HepG2 (cell line): ENCODE results near the gene ZNF541. TPM values are rescaled to one million over a fixed set of nuclear protein-coding genes. Genes with fewer than 3 reads are reported as not detected.

Experiments
- ARNT2 ChIP-seq: sonication (generic); formaldehyde crosslinking; IDR thresholded peaks from 2 replicates; pipeline ENCODE4 v1.8.0; 2022; ENCODE audit warnings: mild to moderate bottlenecking, low read depth, missing genetic modification reagents, moderate library complexity
- ATF6 ChIP-seq: sonication (generic); formaldehyde crosslinking; conservative IDR thresholded peaks from 2 replicates; pipeline ENCODE4 v1.4.0; 2020; ENCODE audit warnings: missing genetic modification reagents
- GABPB1 ChIP-seq: IDR thresholded peaks from 2 replicates; pipeline ENCODE4 v1.6.1; 2016; ENCODE audit warnings: mild to moderate bottlenecking, missing genetic modification reagents, moderate library complexity, missing compliant biosample characterization
- GATA4 ChIP-seq: sonication (generic); IDR thresholded peaks from 2 replicates; pipeline ENCODE4 v1.6.1; 2016; ENCODE audit warnings: antibody characterized with exemption, low read depth, borderline replicate concordance
- IRF2 ChIP-seq: IDR thresholded peaks from 2 replicates; pipeline ENCODE4 v1.6.1; 2018; ENCODE audit warnings: missing genetic modification reagents, missing compliant biosample characterization
- ISX ChIP-seq: sonication (generic); formaldehyde crosslinking; conservative IDR thresholded peaks from 2 replicates; pipeline ENCODE4 v1.5.0; 2020; ENCODE audit warnings: missing genetic modification reagents
- KDM4B ChIP-seq: sonication (generic); formaldehyde crosslinking; IDR thresholded peaks from 2 replicates; pipeline ENCODE4 v1.4.0; 2020; ENCODE audit warnings: missing genetic modification reagents
- MTA3 ChIP-seq: sonication (generic); formaldehyde crosslinking; IDR thresholded peaks from 2 replicates; pipeline ENCODE4 v1.4.0; 2020; ENCODE audit warnings: missing genetic modification reagents
- MYC ChIP-seq: sonication (generic); formaldehyde crosslinking; IDR thresholded peaks from 2 replicates; pipeline ENCODE4 v1.9.0; 2021; ENCODE audit warnings: missing genetic modification reagents, borderline replicate concordance
- NFIC ChIP-seq: IDR thresholded peaks from 2 replicates; pipeline ENCODE4 v1.6.1; 2012; ENCODE audit warnings: mild to moderate bottlenecking, low read length, inconsistent platforms
- SALL2 ChIP-seq: sonication (generic); formaldehyde crosslinking; IDR thresholded peaks from 2 replicates; pipeline ENCODE4 v1.8.1; 2023; ENCODE audit warnings: mild to moderate bottlenecking, missing genetic modification reagents, inconsistent platforms
- XBP1 ChIP-seq: sonication (generic); formaldehyde crosslinking; IDR thresholded peaks from 2 replicates; pipeline ENCODE4 v1.5.0; 2020; ENCODE audit warnings: missing genetic modification reagents
- ZFP90 ChIP-seq: sonication (generic); formaldehyde crosslinking; IDR thresholded peaks from 2 replicates; pipeline ENCODE4 v1.8.0; 2022; ENCODE audit warnings: missing genetic modification reagents, mild to moderate bottlenecking, inconsistent platforms, borderline replicate concordance
- ZFYVE20 ChIP-seq: sonication (generic); formaldehyde crosslinking; IDR thresholded peaks from 2 replicates; pipeline ENCODE4 v1.8.0; 2023; ENCODE audit warnings: low read depth, mild to moderate bottlenecking, moderate library complexity, missing genetic modification reagents, borderline replicate concordance
- ZNF572 ChIP-seq: sonication (generic); formaldehyde crosslinking; IDR thresholded peaks from 2 replicates; pipeline ENCODE4 v1.5.1; 2020; ENCODE audit warnings: mild to moderate bottlenecking, missing genetic modification reagents
- ZNF646 ChIP-seq: sonication (generic); formaldehyde crosslinking; IDR thresholded peaks from 2 replicates; pipeline ENCODE4 v1.9.0; 2021; ENCODE audit warnings: mild to moderate bottlenecking, missing genetic modification reagents
- polyA plus RNA-seq, 8 experiments: library from polyadenylated mRNA; depleted of rRNA in 3 of 8; stranded (reverse) in 7 of 8; unstranded in 1 of 8; fragments of >200 nt; fragmentation: Illumina TruSeq in 4 of 8; extraction: Trizol in 4 of 8; gene quantifications; 2 replicates each; pipeline versions ENCODE4 v1.2.1 to v1.2.3, GENCODE V29; 2011 to 2016; ENCODE audit warnings: low read depth in 4 of 8, missing spikeins in 1 of 8, mixed read lengths in 1 of 8; ENCODE audit not compliant: insufficient read depth in 1 of 8
- total RNA-seq, 5 experiments: library from RNA; depleted of rRNA; stranded (reverse); fragments of >200 nt; fragmentation: Illumina TruSeq; extraction: Trizol; gene quantifications; 2 replicates each; pipeline ENCODE4 v1.2.3, GENCODE V29; 2016; ENCODE audit warnings: low read depth in 1 of 5
- TF ChIP-seq, protein P1 (sequence below): sonication (generic); formaldehyde crosslinking; IDR thresholded peaks from 2 replicates; pipeline ENCODE4 v1.5.0; 2020; ENCODE audit warnings: missing genetic modification reagents, mild to moderate bottlenecking, borderline replicate concordance
- TF ChIP-seq, protein P2 (sequence below): sonication (generic); formaldehyde crosslinking; conservative IDR thresholded peaks from 2 replicates; pipeline ENCODE4 v1.8.0; 2022; ENCODE audit warnings: mild to moderate bottlenecking, moderate library complexity, missing genetic modification reagents

The ZNF541 gene
- total and polyA plus RNA-seq, 2 of the 13 experiments (the other 11 are each of a cell fraction or from before 2014, with no cell fraction given), result 0.03 to 0.04 TPM

GRCh38 chr19:47609906-47610894 is 37.3 kb upstream of the ZNF541 start (continued):
- TF ChIP-seq XBP1 (CRISPR knock-in tag) (no peak), MTA3 (CRISPR knock-in tag) (no peak), ATF6 (CRISPR knock-in tag) (no peak), ISX (no peak), GABPB1 (CRISPR knock-in tag) (peak; percentile 62; the same call in 1 of the 2 replicates), KDM4B (CRISPR knock-in tag) (no peak), IRF2 (CRISPR knock-in tag) (no peak), ARNT2 (no peak), ZFP90 (no peak; the same call in 1 of the 2 replicates), MYC (CRISPR knock-in tag) (peak; percentile 28; the same call in 1 of the 2 replicates), NFIC (no peak), GATA4 (no peak), ZNF572 (no peak), SALL2 (CRISPR knock-in tag) (peak; percentile 74; the same call in 1 of the 2 replicates), ZNF646 (CRISPR knock-in tag) (no peak), ZFYVE20 (CRISPR knock-in tag) (no peak)
- TF ChIP-seq, protein P1, sequence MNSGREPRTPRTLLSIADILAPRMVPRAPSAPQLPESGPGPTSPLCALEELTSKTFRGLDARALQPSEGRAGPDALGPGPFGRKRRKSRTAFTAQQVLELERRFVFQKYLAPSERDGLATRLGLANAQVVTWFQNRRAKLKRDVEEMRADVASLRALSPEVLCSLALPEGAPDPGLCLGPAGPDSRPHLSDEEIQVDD (CRISPR knock-in tag), result no peak
- TF ChIP-seq, protein P2, sequence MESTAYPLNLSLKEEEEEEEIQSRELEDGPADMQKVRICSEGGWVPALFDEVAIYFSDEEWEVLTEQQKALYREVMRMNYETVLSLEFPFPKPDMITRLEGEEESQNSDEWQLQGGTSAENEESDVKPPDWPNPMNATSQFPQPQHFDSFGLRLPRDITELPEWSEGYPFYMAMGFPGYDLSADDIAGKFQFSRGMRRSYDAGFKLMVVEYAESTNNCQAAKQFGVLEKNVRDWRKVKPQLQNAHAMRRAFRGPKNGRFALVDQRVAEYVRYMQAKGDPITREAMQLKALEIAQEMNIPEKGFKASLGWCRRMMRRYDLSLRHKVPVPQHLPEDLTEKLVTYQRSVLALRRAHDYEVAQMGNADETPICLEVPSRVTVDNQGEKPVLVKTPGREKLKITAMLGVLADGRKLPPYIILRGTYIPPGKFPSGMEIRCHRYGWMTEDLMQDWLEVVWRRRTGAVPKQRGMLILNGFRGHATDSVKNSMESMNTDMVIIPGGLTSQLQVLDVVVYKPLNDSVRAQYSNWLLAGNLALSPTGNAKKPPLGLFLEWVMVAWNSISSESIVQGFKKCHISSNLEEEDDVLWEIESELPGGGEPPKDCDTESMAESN, result no peak
